Natural killer cell (primary cell): ENCODE results near the gene MST1. TPM values are rescaled to one million over a fixed set of nuclear protein-coding genes. Genes with fewer than 3 reads are reported as not detected.

ENCODE experiments used
- ATAC-seq, 3 donors: fragments of 150-1000 bp in 2 of 3; fragments of 200-7000 bp in 1 of 3; cut with Tn5 transposase; 1 replicate in 1 of 3; 2 replicates in 2 of 3; pipeline ENCODE4 v1.10.0; 2021; ENCODE audit warnings: mild to moderate bottlenecking in 2 of 3, moderate library complexity in 2 of 3
- DNase-seq, 2 donors: peaks; one replicate each; pipeline versions ENCODE4 v3.0.0 to v3.0.0-alpha.2; 2013 to 2021; ENCODE audit warnings: mixed read lengths in 1 of 2
- H3K27ac ChIP-seq: one replicate; pipeline ENCODE4 v1.5.1; 2013; ENCODE audit warnings: mild to moderate bottlenecking, low read length
- H3K27me3 ChIP-seq: one replicate; pipeline ENCODE4 v1.6.1; 2013; ENCODE audit warnings: low read length; ENCODE audit not compliant: control insufficient read depth, insufficient read depth
- H3K36me3 ChIP-seq: one replicate; pipeline ENCODE4 v1.6.1; 2013; ENCODE audit warnings: low read length; ENCODE audit not compliant: control insufficient read depth, insufficient read depth
- H3K4me1 ChIP-seq: one replicate; pipeline ENCODE4 v1.6.1; 2013; ENCODE audit warnings: low read length; ENCODE audit not compliant: control insufficient read depth, insufficient read depth
- H3K4me3 ChIP-seq: one replicate; pipeline ENCODE4 v1.5.1; 2013; ENCODE audit warnings: low read length
- H3K9me3 ChIP-seq: one replicate; pipeline ENCODE4 v1.6.1; 2013; ENCODE audit warnings: low read length; ENCODE audit not compliant: control insufficient read depth, insufficient read depth
- H3K27ac Mint-ChIP-seq, 2 donors: one replicate each; pipeline ENCODE4 v1.8.0; 2022; ENCODE audit warnings: mild to moderate bottlenecking in 2 of 2, mixed read lengths in 2 of 2, moderate library complexity in 1 of 2
- H3K27me3 Mint-ChIP-seq, 2 donors: one replicate each; pipeline ENCODE4 v1.8.0; 2022; ENCODE audit warnings: low read depth in 2 of 2, mixed read lengths in 2 of 2
- H3K36me3 Mint-ChIP-seq: one replicate; pipeline ENCODE4 v1.8.0; 2022; ENCODE audit warnings: mixed read lengths
- H3K4me1 Mint-ChIP-seq, 2 donors: one replicate each; pipeline ENCODE4 v1.8.0; 2022; ENCODE audit warnings: mixed read lengths in 2 of 2
- H3K4me3 Mint-ChIP-seq: one replicate; pipeline ENCODE4 v1.8.0; 2022; ENCODE audit warnings: mild to moderate bottlenecking, moderate library complexity, mixed read lengths
- H3K9me3 Mint-ChIP-seq, 2 donors: one replicate each; pipeline ENCODE4 v1.8.0; 2022; ENCODE audit warnings: mixed read lengths in 2 of 2
- WGBS: methylation state at CpG from one replicate; pipeline ENCODE4 v1.1.7; 2013; ENCODE audit warnings: missing lambda C conversion rate; ENCODE audit not compliant: insufficient coverage; 5-methylcytosine and 5-hydroxymethylcytosine counted together
- intact Hi-C: fragments of 100-400 bp; cut with micrococcal nuclease; formaldehyde crosslinking; loops from one replicate; pipeline ENCODE4 v1.14.2; 2022
- total RNA-seq, 4 donors: library from RNA; stranded (reverse); fragments of 120-200 nt in 1 of 4; gene quantifications; one replicate each; pipeline versions ENCODE4 v1.2.3 to v1.2.4, GENCODE V29; 2013 to 2022
- TF ChIP-seq, protein P1 (sequence below): fragments of 200-600 bp; IDR thresholded peaks from one replicate; pipeline ENCODE4 v1.8.0; 2022; ENCODE audit warnings: antibody characterized with exemption

MST1 gene
- total RNA-seq, 3 donors from 2014 or later (not counting 1 experiment from before 2014, with no cell fraction given), result 9.5 to 19.1 (median 15.2) TPM

DNA sequence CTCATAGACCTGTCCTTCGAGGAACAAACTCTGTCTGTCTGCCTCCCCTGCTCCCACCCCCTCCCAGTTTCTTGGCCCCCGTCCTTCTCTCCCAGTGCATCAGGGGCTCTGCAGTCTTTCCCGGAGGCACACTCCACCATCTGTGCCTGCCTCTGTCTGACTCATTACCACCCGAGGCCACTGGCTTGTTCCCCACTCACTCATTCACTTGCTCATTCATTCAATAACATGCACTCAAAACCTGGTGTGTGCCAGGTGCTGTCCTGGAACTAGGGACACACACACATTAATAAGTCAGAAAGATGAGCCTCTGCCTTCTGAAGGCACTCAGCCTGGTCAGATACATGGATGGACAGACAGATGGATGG, 17.8 kb upstream of the MST1 start:
- Histone ChIP-seq H3K27ac (no peak overlapping the region), H3K36me3 (peaks cover 12% of the 10 kb centered on the region), H3K27me3 (no peaks in the 10 kb centered on the region), H3K4me1 (peaks cover 14% of the 10 kb centered on the region), H3K9me3 (no peaks in the 10 kb centered on the region), H3K4me3 (no peak overlapping the region)
- Mint-ChIP-seq H3K27ac (no peak overlapping the region), H3K9me3 (no peaks in the 10 kb centered on the region), H3K36me3 (no peaks in the 10 kb centered on the region), H3K4me1 (peaks cover 12 to 18% of the 10 kb centered on the region in 2 donors), H3K27me3 (no peaks in the 10 kb centered on the region), H3K4me3 (no peak overlapping the region)
- intact Hi-C loops, result no loop called here
- 95% methylated on average over 4 of the region's 4 CpGs for WGBS
- TF ChIP-seq, protein P1, sequence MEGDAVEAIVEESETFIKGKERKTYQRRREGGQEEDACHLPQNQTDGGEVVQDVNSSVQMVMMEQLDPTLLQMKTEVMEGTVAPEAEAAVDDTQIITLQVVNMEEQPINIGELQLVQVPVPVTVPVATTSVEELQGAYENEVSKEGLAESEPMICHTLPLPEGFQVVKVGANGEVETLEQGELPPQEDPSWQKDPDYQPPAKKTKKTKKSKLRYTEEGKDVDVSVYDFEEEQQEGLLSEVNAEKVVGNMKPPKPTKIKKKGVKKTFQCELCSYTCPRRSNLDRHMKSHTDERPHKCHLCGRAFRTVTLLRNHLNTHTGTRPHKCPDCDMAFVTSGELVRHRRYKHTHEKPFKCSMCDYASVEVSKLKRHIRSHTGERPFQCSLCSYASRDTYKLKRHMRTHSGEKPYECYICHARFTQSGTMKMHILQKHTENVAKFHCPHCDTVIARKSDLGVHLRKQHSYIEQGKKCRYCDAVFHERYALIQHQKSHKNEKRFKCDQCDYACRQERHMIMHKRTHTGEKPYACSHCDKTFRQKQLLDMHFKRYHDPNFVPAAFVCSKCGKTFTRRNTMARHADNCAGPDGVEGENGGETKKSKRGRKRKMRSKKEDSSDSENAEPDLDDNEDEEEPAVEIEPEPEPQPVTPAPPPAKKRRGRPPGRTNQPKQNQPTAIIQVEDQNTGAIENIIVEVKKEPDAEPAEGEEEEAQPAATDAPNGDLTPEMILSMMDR, result no peak
- DNase-seq, result no peak
- no peak for ATAC-seq

DNA sequence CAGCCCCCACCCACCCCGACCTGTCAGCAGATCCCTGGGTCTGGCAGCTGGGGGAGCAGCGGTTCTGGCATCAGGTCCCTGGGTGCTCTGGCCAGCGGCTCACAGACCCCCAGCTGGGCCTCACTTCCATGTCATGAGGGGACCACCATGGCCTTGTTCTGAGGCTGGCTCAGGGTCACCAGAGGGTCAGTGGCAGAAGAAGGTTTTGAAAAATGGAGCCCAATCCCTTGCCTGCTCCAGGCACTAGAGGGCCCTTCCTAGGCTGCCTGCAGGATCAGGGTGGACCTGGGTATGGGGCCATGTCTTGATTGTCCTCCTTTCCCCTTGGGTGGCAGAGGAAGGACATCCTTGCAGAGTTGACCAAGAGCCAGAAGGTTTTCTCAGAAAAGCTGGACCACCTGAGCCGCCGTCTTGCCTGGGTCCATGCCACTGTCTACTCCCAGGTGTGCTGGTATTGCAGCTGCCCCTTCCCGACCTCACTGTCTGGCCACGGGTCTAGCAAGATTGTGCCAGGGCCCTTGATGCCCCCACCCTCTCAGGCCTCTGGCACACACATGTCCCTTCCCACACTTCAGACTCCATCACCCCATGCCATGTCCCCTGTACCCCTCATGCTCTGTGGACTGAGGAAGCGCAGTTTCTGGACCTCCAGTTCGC, 17.3 kb upstream of the MST1 start:
- H3K4me3 ChIP-seq, result no peak overlapping the region
- WGBS, result 96% methylated on average over 9 of the region's 9 CpGs
- Mint-ChIP-seq H3K27me3 (no peaks in the 10 kb centered on the region), H3K9me3 (no peaks in the 10 kb centered on the region), H3K27ac (no peak overlapping the region), H3K36me3 (no peaks in the 10 kb centered on the region), H3K4me1 (peaks cover 7 to 13% of the 10 kb centered on the region in 2 donors), H3K4me3 (no peak overlapping the region)
- DNase-seq (no peak), ATAC-seq (no peak)
- H3K9me3 ChIP-seq, result no peaks in the 10 kb centered on the region
- H3K4me1 ChIP-seq, result peaks cover 9% of the 10 kb centered on the region
- H3K27ac ChIP-seq, result no peak overlapping the region
- TF ChIP-seq, protein P1, result no peak
- H3K27me3 ChIP-seq, result no peaks in the 10 kb centered on the region
- intact Hi-C loops, result no loop called here
- H3K36me3 ChIP-seq, result peaks cover 16% of the 10 kb centered on the region

DNA sequence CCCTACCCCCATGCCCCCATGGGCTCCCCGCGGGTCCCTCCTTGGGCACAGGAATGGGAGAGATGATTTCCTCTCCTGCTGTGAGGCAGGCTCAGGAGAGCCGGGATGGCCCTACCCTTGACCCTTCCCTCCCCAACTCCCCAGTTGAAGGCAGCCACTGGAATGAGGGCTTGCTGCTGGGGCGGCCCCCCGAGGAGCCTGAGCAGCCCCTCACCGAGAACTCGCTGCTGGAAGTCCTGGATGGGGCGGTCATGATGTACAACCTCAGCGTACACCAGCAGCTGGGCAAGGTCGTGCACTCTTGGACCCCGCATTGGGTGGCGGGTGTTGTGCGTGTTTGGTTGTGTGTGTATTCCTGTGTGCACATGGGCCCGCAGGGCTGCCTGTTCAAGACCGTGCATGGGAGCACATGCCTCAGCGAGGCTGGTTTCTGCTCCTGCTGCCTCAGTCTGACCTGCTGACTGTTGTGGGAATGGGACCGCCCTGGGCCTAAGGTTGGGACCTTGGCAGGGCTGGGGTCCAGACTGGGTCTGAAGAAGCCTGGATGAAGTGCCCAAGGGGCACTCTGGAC, 16.2 kb upstream of the MST1 start:
- DNase-seq (no peak), ATAC-seq (no peak)
- no peaks in the 10 kb centered on the region for H3K36me3 Mint-ChIP-seq
- intact Hi-C loops, result no loop called here
- Histone ChIP-seq H3K9me3 (no peaks in the 10 kb centered on the region), H3K4me1 (no peaks in the 10 kb centered on the region), H3K36me3 (peaks cover 24% of the 10 kb centered on the region), H3K27ac (no peak overlapping the region), H3K27me3 (no peaks in the 10 kb centered on the region), H3K4me3 (no peak overlapping the region)
- TF ChIP-seq, protein P1, result no peak
- no peaks in the 10 kb centered on the region for H3K27me3 Mint-ChIP-seq
- no peaks in the 10 kb centered on the region for H3K9me3 Mint-ChIP-seq
- H3K4me3 Mint-ChIP-seq, result no peak overlapping the region
- 98% methylated on average over 15 of the region's 17 CpGs for WGBS
- H3K27ac Mint-ChIP-seq, result no peak overlapping the region
- H3K4me1 Mint-ChIP-seq, result peaks cover 0 to 7% of the 10 kb centered on the region in 2 donors

DNA sequence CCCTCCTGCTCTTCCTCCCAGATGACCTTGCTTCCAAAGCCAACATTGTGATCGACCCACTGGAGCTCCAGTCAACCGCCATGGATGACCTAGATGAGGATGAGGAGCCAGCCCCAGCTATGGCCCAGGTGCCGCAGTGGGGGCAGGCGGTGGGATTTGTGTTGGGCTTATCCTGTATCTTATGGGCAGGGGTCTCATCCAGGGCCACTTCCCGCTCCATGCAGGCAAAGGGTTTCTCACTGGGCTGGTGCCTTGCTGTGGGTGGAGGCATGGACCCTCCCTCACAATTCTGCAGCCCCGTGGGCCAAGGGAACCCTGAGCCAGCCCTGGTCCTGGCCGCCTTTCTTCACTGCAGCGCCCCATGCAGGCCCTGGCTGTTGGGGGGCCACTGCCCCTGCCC, 15.4 kb upstream of the MST1 start:
- H3K27ac ChIP-seq, result no peak overlapping the region
- DNase-seq, result no peak
- H3K9me3 ChIP-seq, result no peaks in the 10 kb centered on the region

More for the DNA sequence above, 15.4 kb upstream of the MST1 start:
- WGBS, result 97% methylated on average over 8 of the region's 8 CpGs
- TF ChIP-seq, protein P1, result no peak
- intact Hi-C loops, result no loop called here
- no peaks in the 10 kb centered on the region for H3K36me3 Mint-ChIP-seq
- Histone ChIP-seq H3K36me3 (peaks cover 32% of the 10 kb centered on the region), H3K4me1 (no peaks in the 10 kb centered on the region), H3K27me3 (no peaks in the 10 kb centered on the region), H3K4me3 (no peak overlapping the region)
- H3K4me3 Mint-ChIP-seq, result no peak overlapping the region
- H3K9me3 Mint-ChIP-seq, result no peaks in the 10 kb centered on the region
- no peak for ATAC-seq
- peaks cover 0 to 7% of the 10 kb centered on the region in 2 donors for H3K4me1 Mint-ChIP-seq
- H3K27me3 Mint-ChIP-seq, result no peaks in the 10 kb centered on the region
- H3K27ac Mint-ChIP-seq, result no peak overlapping the region
